H1 (cell line): ENCODE measurements around the gene TEX101. TPM values are rescaled to one million over a fixed set of nuclear protein-coding genes. Genes with fewer than 3 reads are reported as not detected.

ENCODE experiments used
- CTCF ChIA-PET: fragments of 300-600 bp; sonication (Branson Sonifier 250); formaldehyde crosslinking; loops from one replicate; lab custom pipeline; 2021; ENCODE audit not compliant: partially characterized antibody; lab: Charles Lee
- POLR2A ChIA-PET: fragments of 300-600 bp; sonication (Branson Sonifier 250); formaldehyde crosslinking; loops from one replicate; lab custom pipeline; 2021; ENCODE audit warnings: inconsistent platforms; ENCODE audit not compliant: partially characterized antibody; lab: Charles Lee
- DNase-seq, 2 experiments: peaks; one replicate each; pipeline versions ENCODE4 v3.0.0 to v3.0.0-alpha.2; 2010 to 2022; ENCODE audit warnings: low spot score in 2 of 2, low read depth in 1 of 2, mixed read lengths in 1 of 2
- FAIRE-seq: peaks from 2 replicates; lab custom pipeline; 2011; peaks lifted over from hg19 to GRCh38; lab: Jason Lieb, UNC
- H2AFZ ChIP-seq: 2 replicates; pipeline ENCODE4 v1.8.1; 2012; ENCODE audit warnings: low read length, inconsistent platforms
- H2AK5ac ChIP-seq: 2 replicates; pipeline ENCODE4 v1.6.1; 2013; ENCODE audit warnings: low read depth, low read length
- H2BK120ac ChIP-seq: replicated peaks from 2 replicates; pipeline ENCODE3; 2013; ENCODE audit warnings: low read depth, low read length, inconsistent platforms
- H2BK12ac ChIP-seq: 2 replicates; pipeline ENCODE4 v1.6.1; 2013; ENCODE audit warnings: low read depth, low read length
- H2BK15ac ChIP-seq: 2 replicates; pipeline ENCODE4 v1.6.1; 2013; ENCODE audit warnings: low read length
- H2BK20ac ChIP-seq: 2 replicates; pipeline ENCODE4 v1.6.1; 2013; ENCODE audit warnings: low read length
- H2BK5ac ChIP-seq: 2 replicates; pipeline ENCODE4 v1.6.1; 2013; ENCODE audit warnings: low read depth, low read length
- H3K14ac ChIP-seq: 2 replicates; pipeline ENCODE4 v1.6.1; 2013; ENCODE audit warnings: inconsistent platforms; ENCODE audit not compliant: insufficient read length
- H3K18ac ChIP-seq: 2 replicates; pipeline ENCODE4 v1.6.1; 2013; ENCODE audit warnings: low read length; ENCODE audit errors: extremely low read depth
- H3K23ac ChIP-seq: 2 replicates; pipeline ENCODE4 v1.6.1; 2013; ENCODE audit warnings: inconsistent platforms; ENCODE audit not compliant: insufficient read length
- H3K23me2 ChIP-seq: 2 replicates; pipeline ENCODE4 v1.6.1; 2013; ENCODE audit warnings: low read depth, low read length
- H3K27ac ChIP-seq: 2 replicates; pipeline ENCODE4 v1.6.1; 2011; ENCODE audit warnings: low read depth, low read length, inconsistent platforms
- H3K27me3 ChIP-seq, 4 experiments: replicated peaks in 1 of 4; 1 replicate in 1 of 4; 2 replicates in 3 of 4; pipeline versions ENCODE4 v1.6.1 to v1.8.1; 2011 to 2013; ENCODE audit warnings: low read length in 3 of 4, mild to moderate bottlenecking in 3 of 4, inconsistent platforms in 2 of 4, mixed read lengths in 2 of 4, moderate library complexity in 1 of 4; ENCODE audit not compliant: control insufficient read depth in 3 of 4, insufficient read depth in 3 of 4; ENCODE audit errors: extremely low read depth in 1 of 4
- H3K36me3 ChIP-seq, 4 experiments: 2 replicates each; pipeline versions ENCODE4 v1.6.1 to v1.8.1; 2011 to 2013; ENCODE audit warnings: mild to moderate bottlenecking in 4 of 4, low read length in 3 of 4, moderate library complexity in 2 of 4, control low read depth in 1 of 4, inconsistent platforms in 1 of 4; ENCODE audit not compliant: insufficient read depth in 4 of 4, control insufficient read depth in 2 of 4
- H3K4ac ChIP-seq: replicated peaks from 2 replicates; pipeline ENCODE3; 2013; ENCODE audit warnings: low read length, low read depth, mixed read lengths, inconsistent platforms; ENCODE audit not compliant: insufficient read length
- H3K4me1 ChIP-seq, 4 experiments: replicated peaks in 1 of 4; 1 replicate in 1 of 4; 2 replicates in 3 of 4; pipeline versions ENCODE4 v1.6.1 to v1.8.1; 2011 to 2013; ENCODE audit warnings: low read length in 3 of 4, inconsistent platforms in 2 of 4, mixed read lengths in 1 of 4; ENCODE audit not compliant: insufficient read depth in 4 of 4, control insufficient read depth in 3 of 4
- H3K4me2 ChIP-seq, 2 experiments: 2 replicates each; pipeline versions ENCODE4 v1.6.1 to v1.8.1; 2011 to 2013; ENCODE audit warnings: low read depth in 2 of 2, low read length in 2 of 2, control low read depth in 1 of 2, inconsistent platforms in 1 of 2, mild to moderate bottlenecking in 1 of 2; ENCODE audit not compliant: insufficient read depth in 1 of 2
- H3K4me3 ChIP-seq, 4 experiments: fragments of 200-600, 300-600 bp in 1 of 4; sonication (generic), shearing (Covaris generic), sonication (Bioruptor Twin) in 1 of 4; 2 replicates each; pipeline versions ENCODE4 v1.5.1 to v1.8.1; 2011 to 2016; ENCODE audit warnings: low read length in 4 of 4, low read depth in 3 of 4, control low read depth in 2 of 4, inconsistent platforms in 2 of 4, mild to moderate bottlenecking in 2 of 4, mixed read lengths in 1 of 4, moderate library complexity in 1 of 4; ENCODE audit not compliant: insufficient read depth in 2 of 4; ENCODE audit errors: extremely low read depth in 1 of 4
- H3K56ac ChIP-seq: replicated peaks from 2 replicates; pipeline ENCODE3; 2013; ENCODE audit warnings: low read depth, mild to moderate bottlenecking, mixed read lengths, low read length, inconsistent platforms; ENCODE audit not compliant: insufficient read length
- H3K79me1 ChIP-seq: 2 replicates; pipeline ENCODE4 v1.6.1; 2013; ENCODE audit warnings: low read depth, low read length, control low read depth
- H3K79me2 ChIP-seq, 2 experiments: 2 replicates each; pipeline versions ENCODE4 v1.6.1 to v1.8.1; 2012 to 2013; ENCODE audit warnings: low read length in 2 of 2, mild to moderate bottlenecking in 2 of 2, inconsistent platforms in 1 of 2; ENCODE audit not compliant: insufficient read depth in 2 of 2, control insufficient read depth in 1 of 2
- H3K9ac ChIP-seq, 4 experiments: replicated peaks in 1 of 4; 1 replicate in 1 of 4; 2 replicates in 3 of 4; pipeline versions ENCODE4 v1.6.1 to v1.8.1; 2011 to 2013; ENCODE audit warnings: low read depth in 3 of 4, low read length in 3 of 4, control low read depth in 2 of 4, mild to moderate bottlenecking in 2 of 4, moderate library complexity in 2 of 4, inconsistent platforms in 1 of 4; ENCODE audit errors: extremely low read depth in 1 of 4
- H3K9me3 ChIP-seq, 2 experiments: 2 replicates each; pipeline versions ENCODE4 v1.6.1 to v1.8.1; 2012 to 2013; ENCODE audit warnings: mild to moderate bottlenecking in 2 of 2, moderate library complexity in 2 of 2, control low read depth in 1 of 2, inconsistent platforms in 1 of 2, low read depth in 1 of 2, low read length in 1 of 2, mixed read lengths in 1 of 2; ENCODE audit not compliant: insufficient read depth in 2 of 2
- H4K20me1 ChIP-seq, 2 experiments: replicated peaks in 1 of 2; 2 replicates each; pipeline versions ENCODE3 to v1.8.1; 2011 to 2013; ENCODE audit warnings: inconsistent platforms in 2 of 2, low read length in 2 of 2, mild to moderate bottlenecking in 1 of 2; ENCODE audit not compliant: insufficient read depth in 2 of 2, control insufficient read depth in 1 of 2
- H4K5ac ChIP-seq: 2 replicates; pipeline ENCODE4 v1.6.1; 2013; ENCODE audit warnings: low read length, low read depth, mixed read lengths, inconsistent platforms; ENCODE audit not compliant: insufficient read length
- H4K8ac ChIP-seq: 2 replicates; pipeline ENCODE4 v1.8.0; 2013; ENCODE audit warnings: mild to moderate bottlenecking, moderate library complexity, low read length, inconsistent platforms; ENCODE audit not compliant: insufficient read depth; ENCODE audit errors: extremely low read depth
- H4K91ac ChIP-seq: replicated peaks from 2 replicates; pipeline ENCODE3; 2013; ENCODE audit warnings: low read length, mixed read lengths, inconsistent platforms; ENCODE audit not compliant: insufficient read length
- CBX8 ChIP-seq: fragments of 300-800, 300-1000 bp; sonication (generic); IDR thresholded peaks from 2 replicates; pipeline ENCODE4 v1.7.1; 2016; ENCODE audit warnings: low read depth, low read length, borderline replicate concordance
- CTCF ChIP-seq, 3 experiments: IDR thresholded peaks; 1 replicate in 2 of 3; 2 replicates in 1 of 3; pipeline versions ENCODE4 v1.5.1 to v1.6.1; 2011; ENCODE audit warnings: low read length in 3 of 3, mild to moderate bottlenecking in 3 of 3, inconsistent platforms in 2 of 3, low read depth in 1 of 3, moderate library complexity in 1 of 3; ENCODE audit not compliant: insufficient read depth in 1 of 3; ENCODE audit errors: control extremely low read depth in 1 of 3
- NRF1 ChIP-seq: IDR thresholded peaks from 2 replicates; pipeline ENCODE4 v1.6.1; 2011; ENCODE audit warnings: mild to moderate bottlenecking, low read depth, low read length, improper control_type of control experiment
- POU5F1 ChIP-seq: IDR thresholded peaks from 2 replicates; pipeline ENCODE4 v1.6.1; 2011; ENCODE audit warnings: low read depth, mild to moderate bottlenecking, low read length, moderate library complexity
- SP1 ChIP-seq: IDR thresholded peaks from 2 replicates; pipeline ENCODE4 v1.6.1; 2011; ENCODE audit warnings: low read depth, low read length
- SP4 ChIP-seq: IDR thresholded peaks from 2 replicates; pipeline ENCODE4 v1.6.1; 2012; ENCODE audit warnings: low read length, inconsistent platforms
- SRF ChIP-seq: IDR thresholded peaks from 2 replicates; pipeline ENCODE4 v1.6.1; 2011; ENCODE audit warnings: mild to moderate bottlenecking, low read depth, low read length, moderate library complexity
- TBP ChIP-seq: IDR thresholded peaks from 2 replicates; pipeline ENCODE4 v1.6.1; 2011; ENCODE audit warnings: low read depth, low read length, improper control_type of control experiment
- TEAD4 ChIP-seq: IDR thresholded peaks from 2 replicates; pipeline ENCODE4 v1.6.1; 2012; ENCODE audit warnings: low read depth, low read length, inconsistent platforms, mixed read lengths
- polyA plus RNA-seq, 7 experiments: library from polyadenylated mRNA; depleted of rRNA in 3 of 7; stranded (reverse) in 5 of 7; unstranded in 2 of 7; fragments of >200 nt in 5 of 7; fragments of 200-250 nt in 2 of 7; gene quantifications; 1 replicate in 5 of 7; 2 replicates in 1 of 7; 4 replicates in 1 of 7; pipeline versions ENCODE4 v1.2.1 to v1.2.3, GENCODE V29; 2011 to 2013; ENCODE audit warnings: missing spikeins in 2 of 7, mixed read lengths in 2 of 7
- total RNA-seq: library from RNA; stranded (reverse); fragmentation: NEBNext Ultra II Directional; extraction: Animal tissue kit (Norgen Biotek cat#: 25700); gene quantifications from 2 replicates; pipeline ENCODE4 v1.2.1, GENCODE V29; 2021

Gene TEX101
- total and polyA plus RNA-seq, 2 of the 8 experiments (the other 6 are each of a cell fraction or from before 2014, with no cell fraction given) = 0.12 TPM; not detected in 1

- Histone ChIP-seq H4K91ac (no peak overlapping the region), H3K36me3 (no peaks in the 10 kb centered on the region), H4K20me1 (no peaks in the 10 kb centered on the region), H3K79me1 (no peaks in the 10 kb centered on the region), H3K14ac (no peak overlapping the region), H4K8ac (no peak overlapping the region), H2AK5ac (no peak overlapping the region), H2AFZ (no peak overlapping the region), H3K4ac (no peak overlapping the region), H3K9ac (no peak overlapping the region), H3K79me2 (no peaks in the 10 kb centered on the region), H2BK12ac (no peak overlapping the region), H3K23me2 (no peaks in the 10 kb centered on the region), H3K4me1 (no peaks in the 10 kb centered on the region), H3K4me3 (no peak overlapping the region), H3K23ac (no peak overlapping the region), H2BK120ac (no peak overlapping the region), H3K9me3 (no peaks in the 10 kb centered on the region), H2BK5ac (no peak overlapping the region), H2BK15ac (no peak overlapping the region), H4K5ac (no peak overlapping the region), H2BK20ac (no peak overlapping the region), H3K56ac (no peak overlapping the region), H3K27ac (no peak overlapping the region), H3K18ac (no peak overlapping the region), H3K4me2 (no peak overlapping the region), H3K27me3 (no peaks in the 10 kb centered on the region)
- no peak for TF ChIP-seq SP4
- TF ChIP-seq TEAD4 = no peak
- no peak for TF ChIP-seq CTCF (IDR thresholded peaks at IDR 0.05; ENCODE audit: control extremely low read depth in 1 of 3, insufficient read depth in 1 of 3, low read depth in 1 of 3, low read length in 3 of 3)
- no peak for TF ChIP-seq SP1
- TF ChIP-seq CBX8 = no peak
- no peak for TF ChIP-seq TBP
- TF ChIP-seq NRF1 = no peak
- TF ChIP-seq POU5F1 = no peak
- TF ChIP-seq SRF = no peak
- FAIRE-seq (no peak), DNase-seq (no peak)
- ChIA-PET CTCF (interaction anchor here (0.5 to 3.0 kb wide), 4 partner anchors 8 to 80 kb away, joined by 3 to 12 read pairs (median 8); no protein-coding TSS in a partner anchor), POLR2A (no interaction called here)
Measured at GRCh38 chr19:43439709-43440063, 25.0 kb downstream of the TEX101 start.
